GM18502 (cell line): ENCODE data around the gene CHD6.

Source experiments
- ATAC-seq: cut with Tn5 transposase; IDR thresholded peaks from one replicate; pipeline ENCODE4 v1.9.1; 2021; ENCODE audit warnings: mild to moderate bottlenecking; ENCODE audit not compliant: unreplicated experiment, poor library complexity

Gene CHD6

GRCh38 chr20:41623625-41624375 is 5.6 kb upstream of the CHD6 start:
- ATAC-seq, result no peak

GRCh38 chr20:41622584-41622983 is 4.4 kb upstream of the CHD6 start:
- ATAC-seq, result no peak

GRCh38 chr20:41621971-41622370 is 3.8 kb upstream of the CHD6 start:
- no peak for ATAC-seq

- ATAC-seq, result no peak
These were observed 3.2 kb upstream of the CHD6 start for GRCh38 chr20:41621421-41621820.

GRCh38 chr20:41619360-41620100 is 1.4 kb upstream of the CHD6 start:
- no peak for ATAC-seq

GRCh38 chr20:41618807-41619311 is 682 bp upstream of the CHD6 start:
- no peak for ATAC-seq

GRCh38 chr20:41617059-41617901 is 897 bp downstream of the CHD6 start:
- peak; percentile 21 for ATAC-seq

GRCh38 chr20:41616228-41616627 is 1.9 kb downstream of the CHD6 start:
- ATAC-seq, result no peak

- no peak for ATAC-seq
These were observed 2.5 kb downstream of the CHD6 start for GRCh38 chr20:41615676-41616075.

- no peak for ATAC-seq
These were observed 3.1 kb downstream of the CHD6 start for GRCh38 chr20:41615110-41615509.

GRCh38 chr20:41613321-41613720 is 4.9 kb downstream of the CHD6 start:
- no peak for ATAC-seq

GRCh38 chr20:41609474-41609873 is 8.7 kb downstream of the CHD6 start:
- no peak for ATAC-seq

GRCh38 chr20:41608606-41609005 is 9.6 kb downstream of the CHD6 start:
- no peak for ATAC-seq

GRCh38 chr20:41607791-41608190 is 10.4 kb downstream of the CHD6 start:
- no peak for ATAC-seq

- ATAC-seq, result no peak
These were observed 14.2 kb downstream of the CHD6 start for GRCh38 chr20:41604002-41604401.

GRCh38 chr20:41601742-41602141 is 16.4 kb downstream of the CHD6 start:
- no peak for ATAC-seq

GRCh38 chr20:41600926-41601631 is 17.1 kb downstream of the CHD6 start:
- no peak for ATAC-seq

GRCh38 chr20:41599699-41600104 is 18.5 kb downstream of the CHD6 start:
- no peak for ATAC-seq

- ATAC-seq, result no peak
These were observed 19.5 kb downstream of the CHD6 start for GRCh38 chr20:41598719-41599118.
